K562 (cell line): ENCODE data around the gene MAPT. TPM values are rescaled to one million over a fixed set of nuclear protein-coding genes. Genes with fewer than 3 reads are reported as not detected.

Experiments
- ARHGAP35 ChIP-seq: fragments of 450-650 bp; IDR thresholded peaks from 2 replicates; pipeline ENCODE4 v1.6.1; 2018; ENCODE audit not compliant: partially characterized antibody
- CEBPB ChIP-seq: fragments of 450-650 bp; IDR thresholded peaks from 2 replicates; pipeline ENCODE4 v1.6.1; 2016; ENCODE audit warnings: missing genetic modification characterization, missing compliant biosample characterization
- DIDO1 ChIP-seq: fragments of 450-650 bp; IDR thresholded peaks from 2 replicates; pipeline ENCODE4 v1.6.1; 2016; ENCODE audit warnings: low read depth, missing biosample characterization, missing genetic modification characterization
- E2F4 ChIP-seq: sonication (generic); formaldehyde crosslinking; IDR thresholded peaks from 2 replicates; pipeline ENCODE4 v1.8.0; 2022; ENCODE audit warnings: mild to moderate bottlenecking, low read depth, missing genetic modification reagents
- ELF2 ChIP-seq: fragments of 250-450 bp; sonication (Bioruptor Pico); IDR thresholded peaks from 2 replicates; pipeline ENCODE4 v1.5.0; 2021; ENCODE audit warnings: mild to moderate bottlenecking
- FOXM1 ChIP-seq, 2 experiments: fragments of 450-650 bp in 1 of 2; sonication (generic) in 1 of 2; formaldehyde crosslinking in 1 of 2; IDR thresholded peaks; 2 replicates each; pipeline versions ENCODE4 v1.6.1 to v1.9.0; 2017 to 2022; ENCODE audit warnings: low read depth in 2 of 2, mild to moderate bottlenecking in 2 of 2, missing genetic modification reagents in 1 of 2, moderate library complexity in 1 of 2
- GATA2 ChIP-seq: sonication (generic); formaldehyde crosslinking; IDR thresholded peaks from 2 replicates; pipeline ENCODE4 v1.4.0; 2020; ENCODE audit warnings: mild to moderate bottlenecking, missing genetic modification reagents
- HMGN3 ChIP-seq: IDR thresholded peaks from 2 replicates; pipeline ENCODE4 v1.6.1; 2011; ENCODE audit warnings: borderline replicate concordance, low read depth, mild to moderate bottlenecking, mixed read lengths, low read length; ENCODE audit not compliant: insufficient read length; ENCODE audit errors: extremely low read depth
- KDM4B ChIP-seq, 2 experiments: fragments of 450-650 bp in 1 of 2; sonication (generic) in 1 of 2; IDR thresholded peaks; 2 replicates each; pipeline ENCODE4 v1.6.1; 2016 to 2017; ENCODE audit warnings: borderline replicate concordance in 2 of 2, antibody characterized with exemption in 1 of 2, low read depth in 1 of 2, mild to moderate bottlenecking in 1 of 2
- MECOM ChIP-seq: fragments of 250-450 bp; sonication (Bioruptor Pico); IDR thresholded peaks from 2 replicates; pipeline ENCODE4 v1.8.0; 2022; ENCODE audit warnings: inconsistent platforms
- RCOR1 ChIP-seq, 2 experiments: IDR thresholded peaks; 2 replicates each; pipeline ENCODE4 v1.6.1; 2012; ENCODE audit warnings: low read depth in 2 of 2, low read length in 2 of 2, borderline replicate concordance in 1 of 2, improper control_type of control experiment in 1 of 2
- SMARCA5 ChIP-seq: fragments of 450-650 bp; IDR thresholded peaks from 2 replicates; pipeline ENCODE4 v1.6.1; 2016
- STAT5B ChIP-seq: fragments of 250-450 bp; sonication (Bioruptor Pico); IDR thresholded peaks from 2 replicates; pipeline ENCODE4 v1.8.0; 2021; ENCODE audit warnings: mild to moderate bottlenecking, inconsistent platforms
- THRAP3 ChIP-seq: fragments of 450-650 bp; IDR thresholded peaks from 2 replicates; pipeline ENCODE4 v1.6.1; 2016; ENCODE audit warnings: mild to moderate bottlenecking, inconsistent platforms, borderline replicate concordance
- USF1 ChIP-seq: sonication (generic); formaldehyde crosslinking; IDR thresholded peaks from 2 replicates; pipeline ENCODE4 v1.9.0; 2022; ENCODE audit warnings: mild to moderate bottlenecking, missing genetic modification reagents
- ZBTB34 ChIP-seq: fragments of 250-450 bp; sonication (Bioruptor Pico); IDR thresholded peaks from 2 replicates; pipeline ENCODE4 v1.8.0; 2021; ENCODE audit warnings: mild to moderate bottlenecking, moderate library complexity
- ZFP1 ChIP-seq: fragments of 450-650 bp; formaldehyde crosslinking; IDR thresholded peaks from 2 replicates; pipeline ENCODE4 v1.4.0; 2020; ENCODE audit warnings: mild to moderate bottlenecking, mixed read lengths
- ZMIZ1 ChIP-seq, 2 experiments: fragments of 150-350 bp in 1 of 2; IDR thresholded peaks; 2 replicates each; pipeline ENCODE4 v1.6.1; 2012 to 2016; ENCODE audit warnings: low read depth in 2 of 2, low read length in 2 of 2, mild to moderate bottlenecking in 1 of 2, moderate library complexity in 1 of 2
- ZNF239 ChIP-seq: fragments of 250-450 bp; sonication (Bioruptor Pico); IDR thresholded peaks from 2 replicates; pipeline ENCODE4 v1.4.0; 2020; ENCODE audit warnings: mild to moderate bottlenecking
- ZNF511 ChIP-seq: sonication (generic); formaldehyde crosslinking; IDR thresholded peaks from 2 replicates; pipeline ENCODE4 v1.8.0; 2022; ENCODE audit warnings: mild to moderate bottlenecking, missing genetic modification reagents
- polyA plus RNA-seq, 8 experiments: library from polyadenylated mRNA; depleted of rRNA in 4 of 8; stranded (reverse) in 5 of 8; unstranded in 3 of 8; fragments of >200 nt; fragmentation: Nextera tagmentation in 2 of 8; fragmentation: Illumina TruSeq in 1 of 8; extraction: Ambion mirVana in 2 of 8; extraction: Trizol in 1 of 8; gene quantifications; 2 replicates each; pipeline versions ENCODE4 v1.2.1 to v1.2.3, GENCODE V29; 2011 to 2014; ENCODE audit warnings: inconsistent platforms in 1 of 8, missing spikeins in 1 of 8
- total RNA-seq, 7 experiments: library from RNA; depleted of rRNA in 6 of 7; stranded (reverse); fragments of >200 nt in 6 of 7; fragmentation: Illumina TruSeq in 2 of 7; extraction: Trizol in 2 of 7; gene quantifications; 2 replicates each; pipeline versions ENCODE4 v1.2.1 to v1.2.3, GENCODE V29; 2011 to 2021; ENCODE audit warnings: low replicate concordance in 1 of 7

MAPT gene
- total and polyA plus RNA-seq, 9 of the 15 experiments (the other 6 are each of a cell fraction or from before 2014, with no cell fraction given): 0.04 to 1.1 (median 0.36) TPM

GRCh38 chr17:45976755-45977505 lies 82.6 kb downstream of the MAPT start (continued):
- TF ChIP-seq ZFP1 (CRISPR knock-in tag): no peak
- TF ChIP-seq USF1 (CRISPR knock-in tag): peak; percentile 80
- TF ChIP-seq ZBTB34 (CRISPR knock-in tag): no peak
- TF ChIP-seq ZNF511 (CRISPR knock-in tag): no peak
- TF ChIP-seq HMGN3: no peak
- TF ChIP-seq KDM4B (IDR thresholded peaks at IDR 0.05; ENCODE audit: borderline replicate concordance in 2 of 2, low read depth in 1 of 2): 0 out of 4 replicates have a peak, but pooled peaks of 1 of the 2 experiments have one; percentile 62
- peak; percentile 86 for TF ChIP-seq MECOM (CRISPR knock-in tag)
- TF ChIP-seq CEBPB (tag): no peak
- peak; percentile 93 for TF ChIP-seq GATA2 (CRISPR knock-in tag)
- peak; percentile 29 to 93; a peak in 3 of 4 replicates for TF ChIP-seq RCOR1 (IDR thresholded peaks at IDR 0.05; ENCODE audit: borderline replicate concordance in 1 of 2, low read depth in 2 of 2, low read length in 2 of 2)
- TF ChIP-seq DIDO1 (tag): no peak
- TF ChIP-seq FOXM1 (IDR thresholded peaks at IDR 0.05; ENCODE audit: low read depth): no peak; the same call in 1 of the 2 replicates
- no peak for TF ChIP-seq FOXM1 (CRISPR knock-in tag; IDR thresholded peaks at IDR 0.05; ENCODE audit: low read depth)
- peak; percentile 53; the same call in 1 of the 2 replicates for TF ChIP-seq SMARCA5
- TF ChIP-seq E2F4 (CRISPR knock-in tag): no peak
- peak; percentile 29 for TF ChIP-seq ZNF239 (CRISPR knock-in tag)
- TF ChIP-seq ZMIZ1 (IDR thresholded peaks at IDR 0.05; ENCODE audit: low read depth in 2 of 2, low read length in 2 of 2): peak in 1 of 2 experiments; percentile 82; a peak in 2 of 4 replicates
- no peak for TF ChIP-seq THRAP3
- no peak for TF ChIP-seq STAT5B (CRISPR knock-in tag)
- no peak for TF ChIP-seq ELF2
- TF ChIP-seq ARHGAP35: peak; percentile 22
